AG09309 (cell line): ENCODE data around the gene CCDC86.

Experiments
- DNase-seq: peaks from one replicate; pipeline ENCODE4 v3.0.0-alpha.2; 2010; ENCODE audit warnings: low read depth
- H3K4me3 ChIP-seq: 2 replicates; pipeline ENCODE4 v1.5.1; 2011; ENCODE audit warnings: mild to moderate bottlenecking, low read depth, low read length, moderate library complexity; ENCODE audit not compliant: control insufficient read depth
- CTCF ChIP-seq: IDR thresholded peaks from 2 replicates; pipeline ENCODE4 v1.5.1; 2011; ENCODE audit warnings: mild to moderate bottlenecking, low read depth, low read length, inconsistent platforms; ENCODE audit not compliant: insufficient read depth, control insufficient read depth; ENCODE audit errors: missing control alignments

CCDC86 gene

GRCh38 chr11:60874421-60875365, 32.8 kb downstream of the CCDC86 start:
- no peak for TF ChIP-seq CTCF
- H3K4me3 ChIP-seq = no peak overlapping the region

GRCh38 chr11:60875366-60876167, 33.7 kb downstream of the CCDC86 start:
- no peak for DNase-seq
- no peak overlapping the region for H3K4me3 ChIP-seq
- TF ChIP-seq CTCF = no peak

More at GRCh38 chr11:60874421-60875365, 32.8 kb downstream of the CCDC86 start:
- DNase-seq = no peak

GRCh38 chr11:60876168-60876485, 34.2 kb downstream of the CCDC86 start:
- no peak for TF ChIP-seq CTCF
- DNase-seq = no peak

GRCh38 chr11:60878245-60879101, 36.6 kb downstream of the CCDC86 start:
- no peak for DNase-seq
- H3K4me3 ChIP-seq = no peak overlapping the region
- no peak for TF ChIP-seq CTCF

More at GRCh38 chr11:60876168-60876485, 34.2 kb downstream of the CCDC86 start:
- no peak overlapping the region for H3K4me3 ChIP-seq

GRCh38 chr11:60879104-60879503, 37.2 kb downstream of the CCDC86 start:
- no peak for DNase-seq
- no peak for TF ChIP-seq CTCF
- no peak overlapping the region for H3K4me3 ChIP-seq

GRCh38 chr11:60879971-60880588, 38.2 kb downstream of the CCDC86 start:
- H3K4me3 ChIP-seq = no peak overlapping the region
- TF ChIP-seq CTCF = no peak
- DNase-seq = no peak
